CD4-positive, alpha-beta T cell treated with Interleukin-10 for 1 hour (primary cell): ENCODE data around the gene ZNF184.

ENCODE experiments used
- DNase-seq: peaks from one replicate; pipeline ENCODE4 v3.0.0-alpha.2; 2020

The ZNF184 gene

GRCh38 chr6:27419363-27419762 is 53.5 kb downstream of the ZNF184 start:
- no peak for DNase-seq

- DNase-seq = no peak
These were observed 57.0 kb downstream of the ZNF184 start for GRCh38 chr6:27415898-27416297.

GRCh38 chr6:27414996-27415395 is 57.9 kb downstream of the ZNF184 start:
- no peak for DNase-seq

- no peak for DNase-seq
These were observed 58.6 kb downstream of the ZNF184 start for GRCh38 chr6:27414300-27414699.

GRCh38 chr6:27407153-27407814 is 65.6 kb downstream of the ZNF184 start:
- no peak for DNase-seq

- no peak for DNase-seq
These were observed 66.8 kb downstream of the ZNF184 start for GRCh38 chr6:27406085-27406484.

GRCh38 chr6:27400877-27401642 is 71.8 kb downstream of the ZNF184 start:
- no peak for DNase-seq
